OCI-LY3 (cell line): Measurements from ENCODE around the gene PC.

Source experiments
- H2AFZ ChIP-seq: fragments of 200-600, 300-600 bp; shearing (Covaris generic); 2 replicates; pipeline ENCODE4 v1.6.0; 2014; ENCODE audit warnings: antibody characterized with exemption, low read depth, low read length
- H3K27ac ChIP-seq: fragments of 200-600, 300-600 bp; sonication (generic); 2 replicates; pipeline ENCODE4 v1.5.1; 2014; ENCODE audit warnings: mild to moderate bottlenecking, low read length, moderate library complexity, mixed read lengths
- H3K27me3 ChIP-seq: fragments of 200-600, 300-600 bp; sonication (generic); 2 replicates; pipeline ENCODE4 v1.6.1; 2014; ENCODE audit warnings: low read depth, low read length, mixed read lengths
- H3K36me3 ChIP-seq: fragments of 200-600, 300-600 bp; sonication (generic); replicated peaks from 2 replicates; pipeline ENCODE3; 2014; ENCODE audit warnings: low read depth, low read length, mixed read lengths
- H3K4me1 ChIP-seq: fragments of 300-600, 200-600 bp; sonication (generic); 2 replicates; pipeline ENCODE4 v1.6.1; 2014; ENCODE audit warnings: low read length, mixed read lengths
- H3K4me2 ChIP-seq: fragments of 200-600, 300-600 bp; sonication (generic); 2 replicates; pipeline ENCODE4 v1.6.1; 2014; ENCODE audit warnings: low read length, mixed read lengths
- H3K4me3 ChIP-seq: fragments of 300-600, 200-600 bp; sonication (generic); 2 replicates; pipeline ENCODE4 v1.5.1; 2014; ENCODE audit warnings: antibody characterized with exemption, mild to moderate bottlenecking, low read length, moderate library complexity
- H3K79me2 ChIP-seq: fragments of 300-600, 200-600 bp; shearing (Covaris generic); 2 replicates; pipeline ENCODE4 v1.6.1; 2014; ENCODE audit warnings: mild to moderate bottlenecking, low read length, mixed read lengths
- H3K9ac ChIP-seq: fragments of 300-600, 200-600 bp; shearing (Covaris generic); 2 replicates; pipeline ENCODE4 v1.6.0; 2014; ENCODE audit warnings: mild to moderate bottlenecking, low read length, moderate library complexity
- H3K9me3 ChIP-seq: fragments of 200-600, 300-600 bp; shearing (Covaris generic); 2 replicates; pipeline ENCODE4 v1.6.1; 2014; ENCODE audit warnings: low read length, mixed read lengths; ENCODE audit not compliant: insufficient read depth
- H4K20me1 ChIP-seq: fragments of 200-600, 300-600 bp; sonication (generic); 2 replicates; pipeline ENCODE4 v1.6.1; 2016; ENCODE audit warnings: low read length, mixed read lengths; ENCODE audit not compliant: insufficient read depth
- CTCF ChIP-seq: fragments of 200-600, 300-600 bp; sonication (generic); IDR thresholded peaks from 2 replicates; pipeline ENCODE4 v1.5.1; 2014; ENCODE audit warnings: antibody characterized with exemption, low read length, low read depth
- EZH2phosphoT487 ChIP-seq: fragments of 200-600 bp; shearing (Covaris generic); IDR thresholded peaks from 2 replicates; pipeline ENCODE4 v1.6.1; 2018; ENCODE audit warnings: antibody characterized with exemption, mixed run types, low read depth

The PC gene

GRCh38 chr11:66842896-66843775 lies 115.0 kb downstream of the PC start, which contains the start of gene RCE1:
Gene RCE1, plus strand, starts transcription at chr11:66843441. Its CDS starts 15 bp downstream, at chr11:66843456.
- Histone ChIP-seq H3K4me2 (peak within 1 kb of the TSS; percentile 97), H3K36me3 (peaks cover 29% of the 10 kb centered on the region), H3K4me1 (peaks cover 18% of the 10 kb centered on the region), H3K79me2 (peaks cover 47% of the 10 kb centered on the region), H3K4me3 (peak within 1 kb of the TSS; percentile 83), H4K20me1 (no peaks in the 10 kb centered on the region), H3K27ac (peak within 1 kb of the TSS; percentile 70), H3K27me3 (no peaks in the 10 kb centered on the region), H3K9me3 (no peaks in the 10 kb centered on the region), H2AFZ (peak within 1 kb of the TSS; percentile 48; the same call in 1 of the 2 replicates), H3K9ac (peak within 1 kb of the TSS; percentile 91)
- no peak for TF ChIP-seq CTCF
- TF ChIP-seq EZH2phosphoT487, result no peak

- Histone ChIP-seq H3K9ac (peak overlapping the region; percentile 91), H4K20me1 (no peaks in the 10 kb centered on the region), H3K27me3 (no peaks in the 10 kb centered on the region), H3K36me3 (peaks cover 29% of the 10 kb centered on the region), H3K4me1 (peaks cover 18% of the 10 kb centered on the region), H3K4me2 (peak overlapping the region; percentile 97), H3K9me3 (no peaks in the 10 kb centered on the region), H2AFZ (no peak overlapping the region), H3K4me3 (peak overlapping the region; percentile 83), H3K79me2 (peaks cover 47% of the 10 kb centered on the region), H3K27ac (peak overlapping the region; percentile 70)
- TF ChIP-seq CTCF (no peak), EZH2phosphoT487 (no peak)
Observed at GRCh38 chr11:66842501-66842895, 115.7 kb downstream of the PC start.

- no peak for TF ChIP-seq CTCF
- TF ChIP-seq EZH2phosphoT487, result no peak
- H3K27ac ChIP-seq, result no peak overlapping the region
Observed at GRCh38 chr11:66841861-66842260, 116.3 kb downstream of the PC start.

GRCh38 chr11:66840317-66841091 lies 117.7 kb downstream of the PC start:
- H3K27me3 ChIP-seq, result no peaks in the 10 kb centered on the region
- H3K9me3 ChIP-seq, result no peaks in the 10 kb centered on the region
- H3K79me2 ChIP-seq, result peaks cover 47% of the 10 kb centered on the region
- peaks cover 29% of the 10 kb centered on the region for H3K36me3 ChIP-seq
- no peaks in the 10 kb centered on the region for H4K20me1 ChIP-seq
- no peak overlapping the region for H3K4me3 ChIP-seq
- no peak overlapping the region for H2AFZ ChIP-seq
- TF ChIP-seq CTCF (no peak), EZH2phosphoT487 (no peak)
- no peak overlapping the region for H3K27ac ChIP-seq
- no peak overlapping the region for H3K9ac ChIP-seq
- no peak overlapping the region for H3K4me2 ChIP-seq
- H3K4me1 ChIP-seq, result peaks cover 20% of the 10 kb centered on the region

More at GRCh38 chr11:66841861-66842260, 116.3 kb downstream of the PC start:
- H3K27me3 ChIP-seq, result no peaks in the 10 kb centered on the region
- H3K4me2 ChIP-seq, result peak overlapping the region; percentile 97
- H4K20me1 ChIP-seq, result no peaks in the 10 kb centered on the region
- peaks cover 29% of the 10 kb centered on the region for H3K36me3 ChIP-seq
- peaks cover 18% of the 10 kb centered on the region for H3K4me1 ChIP-seq
- H3K4me3 ChIP-seq, result peak overlapping the region; percentile 83
- H3K9me3 ChIP-seq, result no peaks in the 10 kb centered on the region
- H3K9ac ChIP-seq, result peak overlapping the region; percentile 91
- H2AFZ ChIP-seq, result no peak overlapping the region
- peaks cover 47% of the 10 kb centered on the region for H3K79me2 ChIP-seq
